Stimulated activated CD8-positive, alpha-beta memory T cell treated with anti-CD3 and anti-CD28 coated beads, Interleukin-15, amount 100 ng/mL, for 24 hours (primary cell): ENCODE measurements around the gene ATP9B.
"Not testable (repeated sequence)": the region's sequence is repeated elsewhere in the genome, so short reads cannot be mapped to it uniquely, and the experiment has no call there.

Experiments used
- DNase-seq: peaks from one replicate; pipeline ENCODE4 v3.0.0-alpha.2; 2020; ENCODE audit warnings: low read depth

ATP9B gene

GRCh38 chr18:79361766-79362522 is 292.8 kb downstream of the ATP9B start:
- no peak for DNase-seq

- DNase-seq, result no peak
These were observed 296.5 kb downstream of the ATP9B start for GRCh38 chr18:79365701-79366100.

DNA sequence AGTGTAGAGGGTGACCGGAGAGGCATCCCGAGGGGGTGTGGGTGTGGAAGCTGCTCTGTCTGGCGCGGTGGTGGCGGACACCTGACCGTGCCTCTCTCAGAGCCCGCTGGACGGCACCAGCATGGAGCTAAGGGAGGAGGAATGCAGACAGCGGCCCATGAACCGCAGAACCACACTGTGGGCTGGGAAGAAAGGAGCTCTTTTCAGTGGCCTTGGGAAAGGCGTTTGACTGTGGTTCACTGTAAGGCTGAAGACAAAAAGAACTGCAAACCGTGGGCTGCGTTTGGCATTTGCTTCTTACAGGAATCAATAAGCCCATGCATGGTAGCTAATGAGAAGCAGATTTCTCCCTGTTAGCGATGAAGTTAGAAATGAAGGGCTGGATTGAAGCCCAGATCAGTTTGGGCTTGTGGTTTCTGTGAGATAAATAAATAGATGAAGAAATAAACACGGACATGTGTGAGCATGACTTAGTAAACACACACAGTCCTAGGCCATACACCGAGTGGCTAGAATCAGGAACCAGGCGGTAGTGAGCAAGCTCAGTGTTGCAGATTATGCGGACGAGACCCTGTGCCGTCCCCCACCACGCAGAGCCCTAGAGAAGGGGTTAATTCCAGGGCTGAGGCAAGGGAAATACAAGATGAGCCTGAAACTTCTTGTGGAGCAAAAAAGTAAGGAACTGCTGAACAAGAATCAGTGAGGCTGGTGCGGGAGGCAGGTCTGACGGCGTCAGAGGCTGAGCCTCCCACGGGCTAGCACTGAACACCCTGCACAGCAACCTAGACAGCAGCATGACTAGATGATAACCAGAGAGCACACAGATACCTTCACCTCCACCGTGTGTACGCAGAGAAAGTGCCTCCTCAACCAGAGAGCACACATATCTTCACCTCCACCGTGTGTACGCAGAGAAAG is 297.2 kb downstream of the ATP9B start:
- DNase-seq, result no peak

DNA sequence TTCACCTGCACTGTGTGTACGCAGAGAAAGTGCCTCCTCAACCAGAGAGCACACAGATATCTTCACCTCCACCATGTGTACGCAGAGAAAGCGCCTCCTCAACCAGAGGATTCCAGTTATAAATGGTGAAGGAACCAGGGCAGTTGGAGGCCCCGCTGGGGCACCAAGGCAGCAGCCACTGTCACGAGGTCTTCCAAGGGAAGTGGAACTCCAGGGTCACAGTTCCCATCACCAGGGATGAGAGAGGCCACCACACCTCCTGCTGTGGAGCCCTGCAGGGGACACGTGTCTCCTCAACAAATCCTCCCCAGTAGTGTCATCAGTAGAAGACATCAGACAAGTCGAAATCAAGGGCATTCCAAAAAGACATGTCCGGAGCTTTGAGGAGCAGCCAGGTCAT is 298.3 kb downstream of the ATP9B start:
- no peak for DNase-seq

DNA sequence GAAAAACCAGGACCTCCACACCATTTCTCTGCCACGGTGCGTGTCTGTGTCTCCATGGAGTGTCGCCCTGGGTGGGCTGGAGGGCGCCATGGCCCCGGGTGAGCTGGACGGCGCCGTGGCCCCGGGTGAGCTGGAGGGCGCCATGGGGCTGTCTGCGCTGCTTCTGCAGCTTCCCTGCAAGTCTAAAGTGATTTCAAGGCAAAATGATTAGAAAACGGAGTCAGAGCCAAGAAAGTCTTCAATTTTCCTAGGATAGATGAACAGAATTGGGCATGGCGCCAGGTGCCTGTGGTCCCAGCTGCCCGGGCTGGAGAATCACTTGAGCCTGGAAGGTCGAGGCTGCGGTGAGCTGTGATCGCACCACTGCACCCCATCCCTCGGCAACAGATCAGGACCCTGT is 298.8 kb downstream of the ATP9B start:
- DNase-seq, result no peak

DNA sequence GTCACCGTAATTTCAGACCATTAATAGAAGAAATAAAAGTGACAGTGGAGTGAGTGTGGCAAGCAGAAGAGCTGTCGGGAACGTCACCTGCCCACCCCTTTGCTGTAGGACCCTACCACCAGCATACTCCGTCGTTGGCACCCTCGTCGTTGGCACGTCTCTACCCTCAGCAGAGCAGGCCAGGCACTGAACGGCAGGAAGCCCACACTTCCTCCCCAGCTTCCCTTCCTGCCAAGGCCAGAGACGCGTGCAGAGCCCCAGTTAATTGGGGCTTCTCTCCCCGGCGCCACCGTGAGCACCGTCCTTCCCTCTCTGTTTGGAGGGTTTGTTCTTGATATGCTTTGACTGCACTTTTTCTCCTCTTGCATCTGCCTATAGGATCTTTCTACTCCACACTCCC is 299.5 kb downstream of the ATP9B start:
- no peak for DNase-seq

- DNase-seq, result no peak
These were observed 302.4 kb downstream of the ATP9B start for GRCh38 chr18:79371561-79372121.

GRCh38 chr18:79372461-79372860 is 303.3 kb downstream of the ATP9B start:
- no peak for DNase-seq

- DNase-seq, result no peak
These were observed 303.8 kb downstream of the ATP9B start for GRCh38 chr18:79372991-79373390.

DNA sequence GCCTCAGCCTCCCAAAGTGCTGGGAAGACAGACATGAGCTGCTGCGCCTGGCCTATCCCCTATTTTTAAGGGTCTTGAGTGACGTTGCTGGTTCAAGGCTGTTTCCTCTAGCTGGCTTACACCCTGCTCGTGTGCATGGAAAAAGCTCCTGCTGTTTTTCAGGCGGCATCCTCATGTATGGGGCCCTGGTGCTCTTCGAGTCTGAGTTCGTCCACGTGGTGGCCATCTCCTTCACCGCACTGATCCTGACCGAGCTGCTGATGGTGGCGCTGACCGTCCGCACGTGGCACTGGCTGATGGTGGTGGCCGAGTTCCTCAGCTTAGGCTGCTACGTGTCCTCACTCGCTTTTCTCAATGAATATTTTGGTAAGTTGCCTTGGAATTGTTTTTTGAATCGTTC is 304.5 kb downstream of the ATP9B start:
- no peak for DNase-seq

DNA sequence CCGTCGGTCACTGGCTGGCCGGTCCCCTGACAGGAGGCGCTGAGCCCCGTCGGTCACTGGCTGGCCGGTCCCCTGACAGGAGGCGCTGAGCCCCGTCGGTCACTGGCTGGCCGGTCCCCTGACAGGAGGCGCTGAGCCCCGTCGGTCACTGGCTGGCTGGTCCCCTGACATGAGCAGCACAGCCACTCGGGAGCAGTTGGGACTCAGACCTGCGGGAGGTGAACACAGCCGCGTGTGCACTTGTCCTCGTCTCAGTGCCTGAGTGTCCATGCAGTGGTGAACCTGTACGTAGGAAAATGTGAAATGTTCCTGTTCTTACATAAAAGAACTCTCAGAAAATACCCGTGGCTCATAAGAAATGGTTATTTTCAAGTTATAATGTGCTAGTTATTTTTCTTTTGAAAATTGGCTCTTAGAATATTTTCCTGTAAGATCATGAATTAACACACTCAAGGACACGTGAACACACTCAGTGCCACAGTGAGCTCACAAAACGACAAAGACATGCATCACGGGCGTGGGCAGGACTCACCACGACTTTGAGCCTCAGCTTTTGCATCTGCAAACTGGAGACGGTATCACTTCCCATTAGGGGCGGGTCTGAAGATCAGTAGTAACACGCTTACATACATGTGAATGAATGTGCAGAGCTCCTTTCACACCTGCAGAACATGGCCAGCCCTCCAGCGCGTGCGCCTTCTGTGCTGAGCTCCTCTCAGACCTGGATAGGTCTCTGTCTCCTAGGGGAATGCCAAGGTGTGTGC is 305.4 kb downstream of the ATP9B start:
- no peak for DNase-seq

- no peak for DNase-seq
These were observed 306.4 kb downstream of the ATP9B start for GRCh38 chr18:79375441-79376154.

DNA sequence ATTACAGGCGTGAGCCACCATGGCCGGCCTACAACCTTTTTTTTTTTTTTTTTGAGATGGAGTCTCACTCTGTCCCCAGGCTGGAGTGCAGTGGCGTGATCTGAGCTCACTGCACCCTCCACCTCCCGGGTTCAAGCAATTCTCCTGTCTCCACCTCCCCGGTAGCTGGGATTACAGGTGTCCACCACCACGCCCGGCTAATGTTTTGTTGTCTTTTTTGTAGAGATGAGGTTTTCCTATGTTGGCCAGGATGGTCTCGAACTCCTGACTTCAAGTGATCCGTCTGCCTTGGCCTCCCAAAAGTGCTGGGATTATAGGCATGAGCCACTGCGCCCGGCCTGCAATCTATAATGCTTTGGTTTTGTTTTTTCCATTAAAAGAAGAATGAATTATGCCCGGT is 307.5 kb downstream of the ATP9B start:
- not testable (repeated sequence) for DNase-seq

- DNase-seq, result no peak
These were observed 308.1 kb downstream of the ATP9B start for GRCh38 chr18:79377187-79377891.

DNA sequence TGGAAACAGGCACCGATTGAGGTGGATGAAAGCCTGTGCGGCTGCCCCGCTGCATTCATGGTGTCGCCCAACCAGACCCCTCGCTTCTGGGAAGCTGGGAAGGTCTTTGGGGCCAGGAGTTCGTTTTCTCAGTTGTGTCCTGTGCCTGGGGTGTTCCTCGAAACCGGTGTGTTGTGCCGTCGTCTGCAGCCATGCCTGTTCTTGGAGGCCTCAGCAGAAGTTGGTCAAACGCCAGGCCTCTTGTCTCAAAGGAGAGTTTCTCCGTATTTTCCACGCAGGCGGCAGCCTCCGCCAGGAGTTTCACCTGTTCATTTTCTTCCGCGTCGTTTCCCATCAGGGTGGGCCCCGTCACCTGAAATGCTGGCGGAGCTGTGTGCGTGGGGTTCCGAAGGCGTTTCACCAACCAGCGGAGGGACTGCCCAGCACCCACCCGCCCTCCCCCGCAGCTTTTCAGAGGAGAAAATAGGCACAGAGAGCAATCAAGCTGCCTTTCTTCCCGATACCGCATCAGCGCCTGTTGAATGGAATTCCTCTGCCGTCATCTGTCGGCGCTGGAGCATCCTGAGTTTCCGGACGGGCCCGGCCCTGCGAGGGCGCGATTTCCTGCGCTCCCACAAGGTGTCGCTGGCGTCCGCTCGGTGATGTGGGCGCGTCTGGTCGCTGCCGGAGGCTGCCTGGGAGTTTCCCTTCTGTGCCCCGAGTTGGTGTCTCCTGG is 309.5 kb downstream of the ATP9B start:
- DNase-seq, result peak; percentile 73

DNA sequence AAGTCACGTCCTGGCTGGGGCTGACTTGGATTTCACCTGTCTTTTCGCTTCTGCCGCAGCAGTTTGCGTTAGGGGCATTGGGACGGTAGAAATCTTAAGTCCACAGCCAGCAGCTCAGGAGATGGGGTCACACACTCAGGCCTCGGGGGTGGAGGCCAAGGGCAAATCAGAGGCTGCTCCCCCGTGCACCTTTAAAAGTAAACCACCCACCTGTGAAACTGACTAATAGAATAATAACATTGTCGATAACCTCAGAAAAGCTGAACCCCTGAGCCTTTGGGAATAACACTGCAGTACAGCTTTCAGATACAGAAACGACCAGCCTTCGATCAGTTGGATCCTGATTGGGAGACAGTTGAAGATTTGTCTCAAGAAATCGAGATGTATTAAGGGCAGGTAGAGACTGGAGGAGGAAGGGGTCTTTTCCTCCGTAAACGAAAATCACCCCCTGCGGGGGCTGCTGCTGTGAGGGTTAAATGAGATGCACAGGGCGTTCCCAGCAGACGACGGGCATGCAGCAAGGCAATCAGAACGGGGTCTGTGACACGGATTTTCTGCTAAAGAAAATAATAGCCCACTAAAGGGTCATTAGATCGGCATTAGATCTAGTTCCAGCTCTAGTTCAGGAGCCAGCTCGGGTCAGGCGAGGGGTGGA is 310.2 kb downstream of the ATP9B start:
- DNase-seq, result no peak

- no peak for DNase-seq
These were observed 311.0 kb downstream of the ATP9B start for GRCh38 chr18:79379931-79380815.
